HCT116 (cell line): Measurements from ENCODE around the gene OXGR1. TPM values are rescaled to one million over a fixed set of nuclear protein-coding genes. Genes with fewer than 3 reads are reported as not detected.
"Not testable (repeated sequence)": the region's sequence is repeated elsewhere in the genome, so short reads cannot be mapped to it uniquely, and the experiment has no call there.

Experiments used
- ATAC-seq: fragments of 200-7000 bp; cut with Tn5 transposase; 2 replicates; pipeline ENCODE4 v1.9.1; 2020; ENCODE audit warnings: mild to moderate bottlenecking, moderate library complexity
- BruUV-seq: library from RNA; stranded (reverse); fragments of 400-500 nt; replicated peaks from 2 replicates; lab custom pipeline; 2021; lab: Mats Ljungman, UMichigan
- CTCF ChIA-PET: fragments of 300-600 bp; sonication (Branson Sonifier 250); formaldehyde crosslinking; loops from one replicate; lab custom pipeline; 2021; ENCODE audit warnings: antibody characterized with exemption; lab: Charles Lee
- POLR2A ChIA-PET: fragments of 300-600, 350-600 bp; sonication (Branson Sonifier 250); formaldehyde crosslinking; loops from one replicate; lab custom pipeline; 2021; ENCODE audit warnings: antibody characterized with exemption; lab: Charles Lee
- RAD21 ChIA-PET, 2 experiments: fragments of 300-600 bp; sonication (Branson Sonifier 250); formaldehyde crosslinking; loops; one replicate each; lab custom pipeline; 2023; ENCODE audit warnings: low total read pairs in 2 of 2; ENCODE audit not compliant: uncharacterized antibody in 2 of 2, unreplicated experiment in 2 of 2, low non-redundant PET in 1 of 2; lab: Charles Lee
- DNase-seq: peaks from one replicate; pipeline ENCODE4 v3.0.0-alpha.2; 2010; ENCODE audit warnings: low read depth, low spot score
- H2AFZ ChIP-seq: fragments of 200-600 bp; shearing (Covaris generic), sonication (generic); 2 replicates; pipeline ENCODE4 v1.6.1; 2017; ENCODE audit warnings: low read depth, mixed run types, mixed read lengths, antibody characterized with exemption, low read length; ENCODE audit not compliant: poor library complexity, severe bottlenecking
- H3K27ac ChIP-seq: 2 replicates; pipeline ENCODE4 v1.5.1; 2012; ENCODE audit warnings: low read depth, low read length
- H3K27me3 ChIP-seq: fragments of 200-600 bp; sonication (generic); 2 replicates; pipeline ENCODE4 v1.6.1; 2016; ENCODE audit warnings: mixed run types, low read length, mixed read lengths; ENCODE audit not compliant: insufficient read depth
- H3K36me3 ChIP-seq, 2 experiments: fragments of 200-500 bp in 1 of 2; fragments of 200-600 bp in 1 of 2; sonication (Bioruptor generic) in 1 of 2; sonication (generic) in 1 of 2; 2 replicates each; pipeline versions ENCODE4 v1.5.1 to v1.6.1; 2014 to 2016; ENCODE audit warnings: low read length in 2 of 2, inconsistent platforms in 1 of 2, mixed read lengths in 1 of 2, mixed run types in 1 of 2; ENCODE audit not compliant: insufficient read depth in 2 of 2, control insufficient read depth in 1 of 2
- H3K4me1 ChIP-seq, 2 experiments: fragments of 200-600 bp in 1 of 2; sonication (generic) in 1 of 2; 2 replicates each; pipeline versions ENCODE4 v1.5.1 to v1.6.1; 2012 to 2017; ENCODE audit warnings: low read length in 2 of 2, inconsistent platforms in 1 of 2, mild to moderate bottlenecking in 1 of 2, mixed read lengths in 1 of 2, mixed run types in 1 of 2, moderate library complexity in 1 of 2; ENCODE audit not compliant: insufficient read depth in 2 of 2, control insufficient read depth in 1 of 2
- H3K4me2 ChIP-seq: fragments of 200-600 bp; sonication (generic); 2 replicates; pipeline ENCODE4 v1.6.1; 2017; ENCODE audit warnings: mixed run types, low read length, mixed read lengths
- H3K4me3 ChIP-seq, 2 experiments: fragments of 200-600 bp in 1 of 2; sonication (generic) in 1 of 2; replicated peaks in 1 of 2; 2 replicates each; pipeline ENCODE4 v1.5.1; 2011 to 2016; ENCODE audit warnings: low read length in 2 of 2, control low read depth in 1 of 2, low read depth in 1 of 2, mild to moderate bottlenecking in 1 of 2, mixed read lengths in 1 of 2, mixed run types in 1 of 2
- H3K79me2 ChIP-seq: fragments of 200-600 bp; sonication (generic); 2 replicates; pipeline ENCODE4 v1.6.1; 2017; ENCODE audit warnings: mild to moderate bottlenecking, mixed run types, low read length, moderate library complexity, mixed read lengths; ENCODE audit not compliant: insufficient read depth
- H3K9ac ChIP-seq: fragments of 200-600 bp; sonication (generic); 2 replicates; pipeline ENCODE4 v1.6.1; 2016; ENCODE audit warnings: low read length, mixed read lengths
- H3K9me2 ChIP-seq: fragments of 200-600 bp; sonication (generic), shearing (Covaris generic); 2 replicates; pipeline ENCODE4 v1.6.1; 2017; ENCODE audit warnings: mixed run types, mild to moderate bottlenecking, moderate library complexity; ENCODE audit not compliant: insufficient read depth
- H3K9me3 ChIP-seq, 2 experiments: fragments of 200-500 bp in 1 of 2; fragments of 200-600 bp in 1 of 2; sonication (Bioruptor generic) in 1 of 2; sonication (generic) in 1 of 2; 2 replicates each; pipeline ENCODE4 v1.6.1; 2014 to 2017; ENCODE audit warnings: low read length in 2 of 2, mixed read lengths in 2 of 2, inconsistent platforms in 1 of 2, low read depth in 1 of 2, mild to moderate bottlenecking in 1 of 2, mixed run types in 1 of 2, moderate library complexity in 1 of 2; ENCODE audit not compliant: control insufficient read depth in 1 of 2, insufficient read depth in 1 of 2
- H4K20me1 ChIP-seq: fragments of 200-600 bp; sonication (generic), shearing (Covaris generic); 2 replicates; pipeline ENCODE4 v1.6.1; 2017; ENCODE audit warnings: mixed run types, mild to moderate bottlenecking, moderate library complexity; ENCODE audit not compliant: insufficient read depth
- CBX3 ChIP-seq: IDR thresholded peaks from 2 replicates; pipeline ENCODE4 v1.6.1; 2012; ENCODE audit warnings: low read depth
- CEBPB ChIP-seq: IDR thresholded peaks from 2 replicates; pipeline ENCODE4 v1.6.1; 2012; ENCODE audit warnings: low read depth
- POLR2A ChIP-seq: IDR thresholded peaks from 2 replicates; pipeline ENCODE4 v1.7.0; 2011; ENCODE audit warnings: borderline replicate concordance; ENCODE audit not compliant: insufficient read depth, insufficient read length; ENCODE audit errors: extremely low read depth
- RAD21 ChIP-seq: IDR thresholded peaks from 2 replicates; pipeline ENCODE4 v1.6.1; 2012; ENCODE audit warnings: low read depth, mild to moderate bottlenecking
- TCF7L2 ChIP-seq: IDR thresholded peaks from 2 replicates; pipeline ENCODE4 v1.7.0; 2011; ENCODE audit warnings: borderline replicate concordance, inconsistent platforms; ENCODE audit not compliant: insufficient read depth, insufficient read length; ENCODE audit errors: extremely low read depth
- ZNF274 ChIP-seq: fragments of 200-500 bp; sonication (Bioruptor generic); IDR thresholded peaks from 2 replicates; pipeline ENCODE4 v1.6.1; 2014; ENCODE audit warnings: mild to moderate bottlenecking, low read depth, low read length, inconsistent platforms
- intact Hi-C: fragments of 100-400 bp; cut with micrococcal nuclease; formaldehyde crosslinking; loops from 2 replicates; pipeline ENCODE4 v1.10.0; 2022
- total RNA-seq: library from RNA; stranded (reverse); gene quantifications from one replicate; pipeline ENCODE4 v1.2.1, GENCODE V29; 2021; ENCODE audit not compliant: unreplicated experiment
- TF ChIP-seq, protein P1 (sequence below), 3 experiments: fragments of 200-600 bp in 1 of 3; sonication (generic) in 1 of 3; IDR thresholded peaks in 2 of 3; conservative IDR thresholded peaks in 1 of 3; 2 replicates each; pipeline ENCODE4 v1.5.1; 2012 to 2017; ENCODE audit warnings: low read depth in 2 of 3, low read length in 2 of 3, antibody characterized with exemption in 1 of 3, borderline replicate concordance in 1 of 3, control low read depth in 1 of 3, mild to moderate bottlenecking in 1 of 3, mixed read lengths in 1 of 3, mixed run types in 1 of 3, moderate library complexity in 1 of 3; ENCODE audit not compliant: insufficient read depth in 1 of 3

OXGR1 gene
- total RNA-seq, 1 experiment from 2014 or later = not detected

DNA sequence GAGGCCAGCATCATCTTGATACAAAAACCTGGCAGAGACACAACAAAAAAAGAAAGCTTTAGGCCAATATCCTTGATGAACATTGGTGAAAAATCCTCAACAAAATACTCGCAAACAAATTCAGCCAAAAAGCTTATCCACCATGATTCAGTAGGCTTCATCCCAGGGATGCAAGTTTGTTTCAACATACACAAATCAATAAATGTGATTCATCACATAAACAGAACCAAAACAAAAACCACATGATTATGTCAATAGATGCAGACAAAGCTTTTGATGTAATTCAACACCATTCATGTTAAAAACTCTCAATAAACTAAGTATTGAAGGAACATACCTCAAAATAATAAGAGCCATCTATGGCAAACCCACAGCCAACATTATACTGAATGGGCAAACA is 29.5 kb upstream of the OXGR1 start:
- CTCF ChIA-PET = not testable (repeated sequence)
- peak; percentile 10; the same call in 1 of the 2 replicates for TF ChIP-seq CEBPB
- TF ChIP-seq, all 23 proteins: peak for 1; not testable (repeated sequence) for 22
- POLR2A ChIA-PET, H3K27me3 ChIP-seq, H2AFZ ChIP-seq, intact Hi-C loops, ATAC-seq, H3K9me2 ChIP-seq, BruUV-seq, H3K9ac ChIP-seq, H3K79me2 ChIP-seq, H3K4me2 ChIP-seq, DNase-seq, H3K9me3 ChIP-seq, H3K36me3 ChIP-seq, H3K27ac ChIP-seq, H4K20me1 ChIP-seq, H3K4me1 ChIP-seq, RAD21 ChIA-PET, H3K4me3 ChIP-seq: not testable (repeated sequence)

GRCh38 chr13:97023117-97023516 is 28.8 kb upstream of the OXGR1 start:
- intact Hi-C loops = no loop called here
- ATAC-seq = no peak
- CTCF ChIA-PET = no interaction called here

More at GRCh38 chr13:97023117-97023516, 28.8 kb upstream of the OXGR1 start:
- BruUV-seq = no TSS peak
- TF ChIP-seq, protein P1, sequence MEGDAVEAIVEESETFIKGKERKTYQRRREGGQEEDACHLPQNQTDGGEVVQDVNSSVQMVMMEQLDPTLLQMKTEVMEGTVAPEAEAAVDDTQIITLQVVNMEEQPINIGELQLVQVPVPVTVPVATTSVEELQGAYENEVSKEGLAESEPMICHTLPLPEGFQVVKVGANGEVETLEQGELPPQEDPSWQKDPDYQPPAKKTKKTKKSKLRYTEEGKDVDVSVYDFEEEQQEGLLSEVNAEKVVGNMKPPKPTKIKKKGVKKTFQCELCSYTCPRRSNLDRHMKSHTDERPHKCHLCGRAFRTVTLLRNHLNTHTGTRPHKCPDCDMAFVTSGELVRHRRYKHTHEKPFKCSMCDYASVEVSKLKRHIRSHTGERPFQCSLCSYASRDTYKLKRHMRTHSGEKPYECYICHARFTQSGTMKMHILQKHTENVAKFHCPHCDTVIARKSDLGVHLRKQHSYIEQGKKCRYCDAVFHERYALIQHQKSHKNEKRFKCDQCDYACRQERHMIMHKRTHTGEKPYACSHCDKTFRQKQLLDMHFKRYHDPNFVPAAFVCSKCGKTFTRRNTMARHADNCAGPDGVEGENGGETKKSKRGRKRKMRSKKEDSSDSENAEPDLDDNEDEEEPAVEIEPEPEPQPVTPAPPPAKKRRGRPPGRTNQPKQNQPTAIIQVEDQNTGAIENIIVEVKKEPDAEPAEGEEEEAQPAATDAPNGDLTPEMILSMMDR (IDR thresholded peaks at IDR 0.05 in 2 of 3, conservative IDR thresholded peaks at IDR 0.05 in 1 of 3; ENCODE audit: borderline replicate concordance in 1 of 3, insufficient read depth in 1 of 3, low read depth in 2 of 3, low read length in 2 of 3) = no peak
- TF ChIP-seq POLR2A (no peak), RAD21 (no peak), TCF7L2 (no peak), CBX3 (no peak), ZNF274 (no peak)
- ChIA-PET POLR2A (no interaction called here), RAD21 (no interaction called here)
- no peaks in the 10 kb centered on the region for H3K79me2 ChIP-seq
- no peaks in the 10 kb centered on the region for H4K20me1 ChIP-seq
- no peaks in the 10 kb centered on the region for H3K9me3 ChIP-seq
- H3K36me3 ChIP-seq = no peaks in the 10 kb centered on the region
- no peak overlapping the region for H3K27ac ChIP-seq
- H3K9ac ChIP-seq = no peak overlapping the region
- peaks cover 0 to 3% of the 10 kb centered on the region in 2 experiments; a peak in 1 of 4 replicates for H3K4me1 ChIP-seq
- H2AFZ ChIP-seq = no peak overlapping the region
- no peak overlapping the region for H3K4me2 ChIP-seq
- DNase-seq = no peak
- H3K4me3 ChIP-seq = no peak overlapping the region
- H3K27me3 ChIP-seq = no peaks in the 10 kb centered on the region
- H3K9me2 ChIP-seq = no peaks in the 10 kb centered on the region
